ENCODE measurements around the gene SCN2B. TPM values are rescaled to one million over a fixed set of nuclear protein-coding genes. Genes with fewer than 3 reads are reported as not detected.

Gene SCN2B
- total and polyA plus RNA-seq, 2 of the 4 experiments (the other 2 are of a cell fraction) = under 0.01 to 0.05 TPM

DNA sequence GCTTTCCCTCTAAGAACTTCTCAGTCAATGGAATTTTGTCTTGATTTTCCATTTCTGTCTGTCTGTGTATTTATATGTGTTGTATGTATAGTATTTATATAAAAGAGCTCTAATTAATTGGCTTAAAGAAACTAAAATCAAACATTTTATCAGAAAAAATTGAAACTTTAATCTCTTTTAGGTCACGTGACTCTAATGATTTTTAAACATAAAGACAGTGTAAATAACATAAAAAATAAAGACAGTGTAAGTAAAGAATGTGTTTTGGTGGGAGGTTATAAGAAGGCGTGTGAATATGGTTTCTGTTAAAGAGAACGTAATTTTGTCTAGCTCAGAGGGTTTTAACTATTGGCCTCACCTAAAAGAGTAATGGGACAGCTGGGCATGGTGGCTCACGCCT is 46.0 kb upstream of the SCN2B start:
- H3K4me1 ChIP-seq (ENCODE audit: control insufficient read depth, insufficient read depth, low read length) = no peaks in the 10 kb centered on the region
- H3K9me3 ChIP-seq (ENCODE audit: control insufficient read depth, insufficient read depth, low read length) = no peaks in the 10 kb centered on the region
- no peak overlapping the region for H2AK5ac ChIP-seq (ENCODE audit: low read depth, low read length)
- H2BK20ac ChIP-seq (ENCODE audit: low read depth, low read length) = no peak overlapping the region
- ATAC-seq (ENCODE audit: low read depth) (no peak), DNase-seq (no peak)
- no peak overlapping the region for H2AK9ac ChIP-seq (replicated peaks; ENCODE audit: low read depth, low read length, poor library complexity)
- H2BK15ac ChIP-seq (ENCODE audit: low read depth, low read length) = no peak overlapping the region
- no peak overlapping the region for H3K4ac ChIP-seq (ENCODE audit: low read depth, low read length)
- TF ChIP-seq, protein P1, sequence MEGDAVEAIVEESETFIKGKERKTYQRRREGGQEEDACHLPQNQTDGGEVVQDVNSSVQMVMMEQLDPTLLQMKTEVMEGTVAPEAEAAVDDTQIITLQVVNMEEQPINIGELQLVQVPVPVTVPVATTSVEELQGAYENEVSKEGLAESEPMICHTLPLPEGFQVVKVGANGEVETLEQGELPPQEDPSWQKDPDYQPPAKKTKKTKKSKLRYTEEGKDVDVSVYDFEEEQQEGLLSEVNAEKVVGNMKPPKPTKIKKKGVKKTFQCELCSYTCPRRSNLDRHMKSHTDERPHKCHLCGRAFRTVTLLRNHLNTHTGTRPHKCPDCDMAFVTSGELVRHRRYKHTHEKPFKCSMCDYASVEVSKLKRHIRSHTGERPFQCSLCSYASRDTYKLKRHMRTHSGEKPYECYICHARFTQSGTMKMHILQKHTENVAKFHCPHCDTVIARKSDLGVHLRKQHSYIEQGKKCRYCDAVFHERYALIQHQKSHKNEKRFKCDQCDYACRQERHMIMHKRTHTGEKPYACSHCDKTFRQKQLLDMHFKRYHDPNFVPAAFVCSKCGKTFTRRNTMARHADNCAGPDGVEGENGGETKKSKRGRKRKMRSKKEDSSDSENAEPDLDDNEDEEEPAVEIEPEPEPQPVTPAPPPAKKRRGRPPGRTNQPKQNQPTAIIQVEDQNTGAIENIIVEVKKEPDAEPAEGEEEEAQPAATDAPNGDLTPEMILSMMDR (conservative IDR thresholded peaks at IDR 0.05; ENCODE audit: low read depth, low read length) = no peak
- TF ChIP-seq CHD1 (IDR thresholded peaks at IDR 0.05; ENCODE audit: low read depth, low read length) (no peak), NFE2L2 (IDR thresholded peaks at IDR 0.05; ENCODE audit: low read depth, low read length) (no peak), RFX5 (IDR thresholded peaks at IDR 0.05; ENCODE audit: low read depth, low read length) (no peak), BHLHE40 (IDR thresholded peaks at IDR 0.05; ENCODE audit: low read depth, low read length) (no peak), RCOR1 (IDR thresholded peaks at IDR 0.05; ENCODE audit: insufficient replicate concordance, low read length) (no peak), CEBPB (IDR thresholded peaks at IDR 0.05; ENCODE audit: low read depth, low read length) (no peak), RAD21 (IDR thresholded peaks at IDR 0.05; ENCODE audit: low read length) (no peak), SMC3 (IDR thresholded peaks at IDR 0.05; ENCODE audit: low read depth, low read length) (no peak), MXI1 (IDR thresholded peaks at IDR 0.05; ENCODE audit: borderline replicate concordance, low read depth, low read length) (no peak), FOS (IDR thresholded peaks at IDR 0.05; ENCODE audit: low read depth, low read length) (no peak), MAFK (IDR thresholded peaks at IDR 0.05; ENCODE audit: low read depth, low read length) (no peak), POLR2A (IDR thresholded peaks at IDR 0.05; ENCODE audit: low read depth, low read length) (no peak), MAZ (IDR thresholded peaks at IDR 0.05; ENCODE audit: borderline replicate concordance, low read depth, low read length) (no peak)
- TF ChIP-seq, protein P2, sequence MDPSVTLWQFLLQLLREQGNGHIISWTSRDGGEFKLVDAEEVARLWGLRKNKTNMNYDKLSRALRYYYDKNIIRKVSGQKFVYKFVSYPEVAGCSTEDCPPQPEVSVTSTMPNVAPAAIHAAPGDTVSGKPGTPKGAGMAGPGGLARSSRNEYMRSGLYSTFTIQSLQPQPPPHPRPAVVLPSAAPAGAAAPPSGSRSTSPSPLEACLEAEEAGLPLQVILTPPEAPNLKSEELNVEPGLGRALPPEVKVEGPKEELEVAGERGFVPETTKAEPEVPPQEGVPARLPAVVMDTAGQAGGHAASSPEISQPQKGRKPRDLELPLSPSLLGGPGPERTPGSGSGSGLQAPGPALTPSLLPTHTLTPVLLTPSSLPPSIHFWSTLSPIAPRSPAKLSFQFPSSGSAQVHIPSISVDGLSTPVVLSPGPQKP (IDR thresholded peaks at IDR 0.05; ENCODE audit: borderline replicate concordance, low read depth, low read length) = no peak
- TF ChIP-seq, protein P3, sequence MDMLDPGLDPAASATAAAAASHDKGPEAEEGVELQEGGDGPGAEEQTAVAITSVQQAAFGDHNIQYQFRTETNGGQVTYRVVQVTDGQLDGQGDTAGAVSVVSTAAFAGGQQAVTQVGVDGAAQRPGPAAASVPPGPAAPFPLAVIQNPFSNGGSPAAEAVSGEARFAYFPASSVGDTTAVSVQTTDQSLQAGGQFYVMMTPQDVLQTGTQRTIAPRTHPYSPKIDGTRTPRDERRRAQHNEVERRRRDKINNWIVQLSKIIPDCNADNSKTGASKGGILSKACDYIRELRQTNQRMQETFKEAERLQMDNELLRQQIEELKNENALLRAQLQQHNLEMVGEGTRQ (IDR thresholded peaks at IDR 0.05; ENCODE audit: low read depth, low read length) = no peak
- WGBS, 2 experiments (ENCODE audit: extremely low coverage in 2 of 2, insufficient read length in 1 of 2) = 100% methylated on average over 2 of the region's 4 CpGs; no CpG with 5 or more reads in 1 of the 2 experiments
- H3K27ac ChIP-seq (ENCODE audit: insufficient read depth, low read length) = no peak overlapping the region
- H2AFZ ChIP-seq (replicated peaks; ENCODE audit: low read length, poor library complexity) = no peak overlapping the region
- H3K18ac ChIP-seq (ENCODE audit: low read depth, low read length) = no peak overlapping the region
- no peak overlapping the region for H3K56ac ChIP-seq (ENCODE audit: extremely low read depth, insufficient read depth, low read length)
- CTCF ChIA-PET = interaction anchor here (0.6 kb wide), 1 partner anchor 23 kb away, joined by 4 read pairs; no protein-coding TSS in a partner anchor
- in situ Hi-C loops (cut with MboI; ENCODE audit: low sequenced_read_pairs) = no loop called here
- no peaks in the 10 kb centered on the region for H3K9me1 ChIP-seq (ENCODE audit: insufficient read depth, low read length)
- no peak overlapping the region for H2BK5ac ChIP-seq (ENCODE audit: low read depth, low read length, poor library complexity, severe bottlenecking)
- H3K27me3 ChIP-seq (ENCODE audit: control insufficient read depth, insufficient read depth, low read length) = no peaks in the 10 kb centered on the region; the same call in 1 of the 2 replicates
- H3K4me2 ChIP-seq (ENCODE audit: low read depth, low read length) = no peak overlapping the region
- H3K9ac ChIP-seq (ENCODE audit: low read depth, low read length) = no peak overlapping the region
- dilution Hi-C loops (cut with HindIII; ENCODE audit: low sequenced_read_pairs, unreplicated experiment) = no loop called here
- POLR2A ChIA-PET (ENCODE audit: unreplicated experiment) = no interaction called here
- no peaks in the 10 kb centered on the region for H3K36me3 ChIP-seq (ENCODE audit: control insufficient read depth, insufficient read depth, low read length)
- no peak overlapping the region for H3K23ac ChIP-seq (ENCODE audit: low read depth, low read length)
- no TSS peak for BruUV-seq (replicated peaks)
- H2BK120ac ChIP-seq (ENCODE audit: low read depth, low read length) = no peak overlapping the region
- H4K8ac ChIP-seq (ENCODE audit: low read depth in 2 of 2, low read length in 2 of 2) = no peak overlapping the region
- no peaks in the 10 kb centered on the region for H3K79me1 ChIP-seq (ENCODE audit: low read depth in 1 of 2, low read length in 2 of 2)
- H3K14ac ChIP-seq (replicated peaks; ENCODE audit: low read depth, low read length) = no peak overlapping the region
- H3K4me3 ChIP-seq (ENCODE audit: insufficient read depth, low read depth, low read length) = no peak overlapping the region
- H4K20me1 ChIP-seq (ENCODE audit: insufficient read depth, low read length) = no peaks in the 10 kb centered on the region
- intact Hi-C loops (cut with micrococcal nuclease) = no loop called here
- H4K5ac ChIP-seq (ENCODE audit: low read depth, low read length) = no peak overlapping the region
- H4K91ac ChIP-seq (ENCODE audit: insufficient read depth, low read depth, low read length) = no peak overlapping the region

Data from IMR-90 (cell line).